Globus pallidus (tissue), 1 donor: Measurements from ENCODE around the gene NDUFAF7.
"Not testable (repeated sequence)": the region's sequence is repeated elsewhere in the genome, so short reads cannot be mapped to it uniquely, and the experiment has no call there.

Experiments used
- DNase-seq: peaks from one replicate; pipeline ENCODE4 v3.0.0-alpha.2; 2015; ENCODE audit warnings: low spot score

Gene NDUFAF7

DNA sequence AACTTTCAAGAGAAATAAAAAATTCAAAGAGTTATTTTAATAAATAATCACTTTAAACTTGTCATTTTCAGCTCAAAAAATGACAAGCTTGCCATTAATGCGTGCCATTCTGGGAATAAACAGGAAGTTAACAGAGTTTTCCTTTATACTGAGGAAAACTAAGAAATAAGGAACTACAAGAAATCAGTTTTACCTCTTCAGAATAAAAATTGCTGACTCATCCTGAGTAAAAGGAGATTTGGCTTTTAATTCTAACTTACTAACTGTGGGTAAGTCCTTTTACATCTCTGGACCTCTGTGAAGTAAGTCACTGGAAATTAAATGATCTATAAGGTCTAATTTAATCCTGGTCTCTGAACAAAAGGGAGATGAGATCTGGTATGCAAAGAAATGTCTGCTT, 16.2 kb upstream of the NDUFAF7 start:
- no peak for DNase-seq

DNA sequence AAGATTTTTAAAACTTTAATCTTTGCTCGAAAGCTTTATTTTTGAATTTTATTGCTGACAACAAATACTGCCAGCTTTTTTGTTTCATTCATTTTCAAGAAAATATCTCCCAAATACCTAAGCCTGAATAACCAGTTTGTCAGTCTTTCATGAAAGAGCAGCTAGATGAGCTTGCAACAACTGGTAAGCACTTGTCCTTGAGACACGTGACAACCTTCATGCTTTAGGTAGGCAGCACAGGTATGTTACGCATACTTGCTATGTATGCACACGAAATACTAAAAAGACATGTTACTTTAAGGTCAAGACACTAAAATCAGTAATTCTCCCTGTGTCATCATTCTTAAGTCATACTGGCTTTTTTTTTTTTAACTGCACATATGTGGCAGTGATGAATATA, 12.4 kb upstream of the NDUFAF7 start:
- no peak for DNase-seq

DNA sequence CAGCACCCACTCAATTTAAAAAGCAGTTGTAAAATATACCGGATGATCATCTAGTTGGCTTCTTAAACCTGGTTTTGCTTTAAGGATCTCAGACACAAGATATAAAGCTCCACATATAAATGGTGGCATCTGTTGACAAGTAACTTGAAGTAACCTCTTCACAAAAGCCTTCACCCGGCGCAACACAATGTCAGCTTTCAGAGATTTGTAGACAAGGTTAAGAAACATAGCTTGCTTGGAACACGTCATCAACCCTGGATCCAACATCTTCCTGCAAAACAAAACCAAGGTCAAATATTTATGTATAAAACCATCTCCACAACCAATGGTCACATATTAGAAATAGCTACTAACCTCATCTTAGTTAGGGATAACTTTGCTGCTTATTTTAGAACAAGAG, 8.3 kb upstream of the NDUFAF7 start:
- DNase-seq = no peak

- no peak for DNase-seq
Observed at GRCh38 chr2:37224063-37224462, 7.4 kb upstream of the NDUFAF7 start.

- DNase-seq = not testable (repeated sequence)
Observed at GRCh38 chr2:37225129-37225528, 6.3 kb upstream of the NDUFAF7 start.

DNA sequence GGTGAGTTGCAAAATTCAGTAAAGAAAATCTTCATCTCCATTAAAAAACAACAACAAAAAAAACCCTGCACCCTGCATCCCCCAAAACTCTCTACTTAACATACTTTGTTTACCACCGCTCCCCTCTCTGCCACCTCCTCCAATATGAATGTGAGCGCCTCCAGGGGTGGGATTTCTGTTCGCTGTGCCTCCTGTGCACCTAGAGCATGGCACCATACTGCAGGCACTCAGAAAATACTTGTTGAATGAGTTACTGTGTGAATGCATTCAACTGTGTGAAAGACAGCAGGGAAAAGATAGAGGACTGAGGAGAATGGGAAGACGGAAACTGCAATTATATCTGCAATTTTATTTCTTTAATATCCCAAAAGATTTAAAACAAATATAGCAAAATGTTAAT, 4.6 kb upstream of the NDUFAF7 start:
- DNase-seq = no peak

DNA sequence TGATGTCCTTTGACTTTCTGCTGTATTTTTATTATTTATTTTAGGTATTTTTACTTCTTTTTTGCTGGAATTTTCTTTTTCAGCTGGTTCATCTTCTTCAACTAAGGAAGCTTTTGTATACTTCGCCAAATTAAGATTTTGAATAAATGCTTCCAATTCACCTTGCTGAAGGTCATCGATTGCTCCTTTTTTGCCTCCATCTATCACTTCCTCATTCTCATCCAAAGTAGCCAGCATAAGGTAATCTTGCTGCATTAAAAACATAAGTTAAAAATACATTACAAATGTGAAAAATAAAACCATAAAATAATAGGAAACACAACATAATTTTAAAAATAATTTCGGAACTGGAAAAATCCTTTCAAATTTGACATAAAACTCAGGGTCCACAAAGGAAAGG, 2.7 kb upstream of the NDUFAF7 start:
- DNase-seq = no peak

GRCh38 chr2:37230581-37230980, 877 bp upstream of the NDUFAF7 start:
- DNase-seq = no peak

GRCh38 chr2:37232131-37232933, 874 bp downstream of the NDUFAF7 start:
- DNase-seq = no peak

DNA sequence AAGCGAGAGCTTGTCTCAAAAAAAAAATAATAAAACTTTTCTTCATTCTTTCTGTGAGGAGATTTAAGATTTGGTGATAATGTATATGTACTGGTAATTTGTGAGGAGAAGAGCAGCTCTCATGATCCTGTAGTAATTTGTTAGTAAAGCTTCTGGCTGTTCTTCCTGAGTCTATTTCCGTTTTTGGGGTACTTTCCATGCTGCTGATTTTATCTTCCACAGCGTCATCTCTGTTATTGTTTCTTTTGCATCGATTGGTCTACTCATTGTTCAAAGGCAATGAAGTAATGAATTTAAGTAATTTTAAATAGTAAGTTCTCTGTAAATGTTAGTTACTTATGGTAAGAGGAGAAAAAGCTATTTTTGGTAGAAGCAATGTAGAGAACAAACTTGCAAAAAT, 12.0 kb downstream of the NDUFAF7 start:
- DNase-seq = no peak

DNA sequence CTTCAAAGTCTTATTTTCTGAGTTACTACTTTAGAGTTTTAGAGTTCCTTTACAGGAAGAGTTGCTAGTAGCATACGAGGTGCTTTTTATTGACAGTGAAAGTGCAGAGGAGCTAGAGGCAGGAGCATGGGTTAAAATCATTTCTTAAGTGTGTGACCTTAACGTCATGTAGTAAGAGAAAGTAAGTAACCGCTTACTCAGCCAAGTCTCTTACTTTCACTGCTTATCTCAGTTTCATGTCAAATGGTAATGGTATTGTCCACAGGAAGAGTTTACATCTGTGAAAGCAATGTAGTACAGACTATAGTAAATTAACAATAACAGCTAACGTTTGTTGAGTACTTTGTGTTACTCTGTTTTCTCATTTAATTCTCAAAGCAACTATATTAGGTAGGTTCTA, 12.6 kb downstream of the NDUFAF7 start:
- DNase-seq = no peak

DNA sequence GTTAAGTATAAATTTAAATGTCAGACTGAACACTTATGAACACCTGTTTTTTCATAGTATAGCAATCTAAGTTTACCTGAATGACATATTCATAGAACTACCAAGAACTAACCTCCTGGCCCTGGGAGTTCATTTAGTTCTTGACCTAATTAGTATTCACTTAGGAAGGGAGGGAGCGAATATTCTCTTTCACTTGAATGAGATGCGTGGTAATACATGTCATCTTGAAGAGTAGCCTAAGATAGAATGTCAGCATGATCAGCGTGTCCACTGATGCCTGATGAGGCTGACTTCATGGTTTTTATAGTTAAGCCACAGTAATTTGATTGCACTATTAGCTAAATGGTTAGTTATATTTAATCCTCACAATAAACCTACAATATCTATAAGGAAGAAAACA, 13.3 kb downstream of the NDUFAF7 start:
- DNase-seq = no peak

- no peak for DNase-seq
Observed at GRCh38 chr2:37246205-37246604, 14.7 kb downstream of the NDUFAF7 start.

DNA sequence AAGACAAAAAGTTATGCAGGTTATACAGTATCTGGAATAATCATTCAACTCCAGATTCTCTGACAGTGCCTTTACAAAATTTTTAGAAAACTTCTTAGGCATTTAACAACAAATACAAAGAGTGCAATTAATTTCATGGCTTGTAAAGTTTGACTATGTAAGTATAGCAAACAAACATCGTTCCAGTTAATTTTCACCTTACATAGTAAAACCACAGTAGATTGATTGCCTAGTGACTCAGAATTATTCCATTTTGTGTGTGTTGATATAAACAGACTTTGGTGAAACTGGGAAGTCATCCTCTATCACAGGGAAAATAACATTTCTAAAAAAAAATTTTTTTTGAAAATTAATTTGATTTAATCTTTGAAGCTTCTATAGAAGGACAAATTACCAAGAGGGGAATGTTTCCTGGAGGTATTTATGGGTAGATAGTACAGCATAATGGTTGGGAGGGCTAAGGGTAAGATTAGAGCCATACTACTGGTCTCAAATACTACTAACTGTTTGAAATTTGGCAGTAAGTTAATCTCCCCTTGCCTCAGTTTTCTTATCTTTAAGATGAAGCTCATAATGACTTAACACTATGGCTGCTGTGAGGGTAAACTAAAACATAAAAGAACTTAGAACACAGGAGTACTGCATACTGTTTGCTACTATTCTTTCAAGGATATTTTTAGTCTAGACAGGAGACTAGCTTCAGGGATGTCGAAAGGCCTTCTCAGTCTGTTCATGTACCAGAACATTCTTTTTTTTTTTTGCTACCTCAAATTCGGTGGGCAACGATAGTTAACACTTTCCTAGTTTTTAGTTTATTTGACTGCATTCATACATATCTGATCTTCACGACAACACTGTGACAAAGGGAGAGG, 19.6 kb downstream of the NDUFAF7 start:
- no peak for DNase-seq

DNA sequence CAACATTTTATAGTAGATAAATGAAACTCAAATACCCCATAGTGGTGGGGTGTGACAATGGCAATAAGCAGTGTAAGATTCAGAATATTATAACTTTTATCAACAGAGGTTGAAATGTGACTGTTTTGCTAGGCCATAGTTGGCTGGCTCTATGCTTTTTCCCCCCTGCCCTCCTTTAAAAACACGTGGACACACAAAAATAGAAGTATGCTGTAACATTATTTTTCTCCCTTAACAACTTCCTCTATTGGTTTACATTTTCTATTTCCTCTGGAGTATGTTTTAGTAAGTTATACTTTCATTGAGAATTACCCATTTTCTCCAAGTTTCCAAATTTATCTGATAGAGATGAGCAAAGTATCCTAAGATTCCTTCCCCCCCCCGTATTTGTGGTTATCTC, 31.1 kb downstream of the NDUFAF7 start:
- no peak for DNase-seq

GRCh38 chr2:37263839-37264238, 32.4 kb downstream of the NDUFAF7 start:
- DNase-seq = no peak

- no peak for DNase-seq
Observed at GRCh38 chr2:37267685-37268084, 36.2 kb downstream of the NDUFAF7 start.

- DNase-seq = no peak
Observed at GRCh38 chr2:37268111-37268510, 36.7 kb downstream of the NDUFAF7 start.

DNA sequence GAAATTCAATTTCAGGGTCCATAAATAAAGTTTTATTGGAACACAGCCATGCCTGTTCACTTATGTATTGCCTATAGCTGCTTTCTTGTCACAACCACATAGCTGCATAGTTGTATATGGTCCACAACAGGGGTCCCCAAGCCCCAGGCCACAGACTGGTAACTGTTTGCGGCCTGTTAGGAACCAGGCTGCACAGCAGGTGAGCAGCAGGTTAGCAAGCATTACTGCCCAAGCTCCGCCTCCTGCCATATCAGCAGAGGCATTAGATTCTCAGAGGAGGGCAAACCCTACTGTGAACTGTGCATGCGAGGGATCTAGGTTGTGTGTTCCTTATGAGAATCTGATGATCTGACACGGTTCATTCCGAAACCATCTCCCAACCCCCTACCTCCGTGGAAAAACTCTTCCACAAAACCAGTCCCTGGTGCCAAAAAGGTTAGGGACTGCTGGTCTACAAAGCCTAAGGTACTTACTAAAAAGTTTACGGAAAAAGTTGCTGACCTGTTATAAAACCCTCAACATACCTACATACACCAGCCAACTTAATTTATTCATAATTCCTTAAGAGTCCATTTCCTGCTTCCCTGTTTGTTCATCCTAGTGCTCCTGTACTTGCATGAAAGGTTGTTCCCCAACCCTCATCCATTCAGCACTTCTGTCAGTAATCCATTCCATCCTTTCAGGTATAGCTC, 40.1 kb downstream of the NDUFAF7 start:
- no peak for DNase-seq

DNA sequence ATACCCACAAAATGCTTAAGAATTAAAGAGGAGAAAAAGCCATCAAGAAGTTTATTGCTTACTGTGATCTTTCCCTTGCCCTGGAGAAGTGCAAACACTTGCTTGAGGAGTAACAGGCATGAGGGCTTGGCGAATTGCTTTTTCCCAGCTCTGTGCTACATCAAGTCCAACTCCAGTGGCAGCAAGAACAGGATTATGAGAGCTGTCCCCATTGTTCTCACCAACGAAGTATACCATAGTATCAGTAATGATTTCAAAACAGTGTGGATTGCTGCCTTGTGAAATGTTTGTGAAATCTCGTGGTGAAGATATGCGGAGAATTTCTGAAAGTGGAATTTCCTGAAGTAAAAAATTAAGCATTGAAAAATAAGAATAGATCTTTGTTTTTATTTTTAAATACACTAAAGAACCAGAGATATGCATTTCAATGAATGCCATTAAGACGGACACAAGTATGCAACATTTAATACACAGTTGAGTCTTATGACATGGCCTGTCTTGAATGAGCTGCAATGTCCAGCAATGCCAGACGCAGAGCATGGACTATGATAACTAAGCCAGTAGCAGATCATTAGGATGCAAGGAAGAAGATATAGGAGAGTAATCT, 43.0 kb downstream of the NDUFAF7 start:
- no peak for DNase-seq

GRCh38 chr2:37276291-37276690, 44.8 kb downstream of the NDUFAF7 start:
- no peak for DNase-seq

GRCh38 chr2:37281916-37282315, 50.5 kb downstream of the NDUFAF7 start:
- DNase-seq = no peak
